ENCODE measurements around the gene VSIG2.

VSIG2 gene

GRCh38 chr11:124732230-124732629, 19.8 kb downstream of the VSIG2 start:
- TF ChIP-seq ZNF274 (IDR thresholded peaks at IDR 0.05; ENCODE audit: low read depth, low read length), result no peak
- H3K4me3 ChIP-seq (ENCODE audit: low read length), result no peak overlapping the region

DNA sequence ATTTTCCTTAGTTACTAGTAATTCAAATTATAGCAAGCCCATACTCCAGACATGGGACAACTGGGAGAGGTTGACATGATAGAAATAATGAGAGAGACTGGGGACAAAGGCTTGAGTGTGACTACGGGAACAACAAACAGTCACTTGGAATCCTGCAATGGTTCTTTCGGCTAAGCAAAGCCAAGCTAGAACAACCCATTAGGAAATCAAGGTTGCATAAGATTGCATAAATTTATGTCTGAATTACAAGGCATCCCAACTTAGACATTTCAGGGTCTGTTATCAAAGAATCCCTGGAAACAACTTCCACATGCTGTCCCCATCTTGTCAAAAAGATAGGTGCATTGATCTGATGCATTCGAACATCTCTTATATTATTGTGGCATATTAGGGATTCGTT, 22.5 kb downstream of the VSIG2 start:
- no peak overlapping the region for H3K4me3 ChIP-seq (ENCODE audit: low read length)
- TF ChIP-seq ZNF274 (IDR thresholded peaks at IDR 0.05; ENCODE audit: low read depth, low read length), result no peak

DNA sequence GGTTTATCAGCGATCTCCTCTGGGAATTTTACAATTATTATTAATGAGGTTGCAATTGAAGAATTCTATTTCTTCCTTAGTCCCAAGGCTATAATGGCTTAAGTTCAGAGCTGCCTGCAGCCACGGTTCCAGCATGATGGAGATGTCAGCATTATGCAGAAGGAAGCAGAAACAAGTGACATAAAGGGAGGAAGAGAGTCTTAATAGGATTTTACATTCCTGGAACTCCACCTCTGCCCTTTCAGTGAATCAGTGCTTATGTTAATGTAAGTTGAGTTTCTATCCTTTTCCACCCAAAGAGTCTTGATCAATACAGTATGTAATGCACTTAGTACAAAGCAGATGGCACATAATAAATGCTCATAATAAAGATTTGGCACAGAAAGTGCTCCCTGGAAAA, 23.9 kb downstream of the VSIG2 start:
- no peak for TF ChIP-seq ZNF274 (IDR thresholded peaks at IDR 0.05; ENCODE audit: low read depth, low read length)
- H3K4me3 ChIP-seq (ENCODE audit: low read length), result no peak overlapping the region

GRCh38 chr11:124727474-124727873, 24.6 kb downstream of the VSIG2 start:
- no peak overlapping the region for H3K4me3 ChIP-seq (ENCODE audit: low read length)
- no peak for TF ChIP-seq ZNF274 (IDR thresholded peaks at IDR 0.05; ENCODE audit: low read depth, low read length)

DNA sequence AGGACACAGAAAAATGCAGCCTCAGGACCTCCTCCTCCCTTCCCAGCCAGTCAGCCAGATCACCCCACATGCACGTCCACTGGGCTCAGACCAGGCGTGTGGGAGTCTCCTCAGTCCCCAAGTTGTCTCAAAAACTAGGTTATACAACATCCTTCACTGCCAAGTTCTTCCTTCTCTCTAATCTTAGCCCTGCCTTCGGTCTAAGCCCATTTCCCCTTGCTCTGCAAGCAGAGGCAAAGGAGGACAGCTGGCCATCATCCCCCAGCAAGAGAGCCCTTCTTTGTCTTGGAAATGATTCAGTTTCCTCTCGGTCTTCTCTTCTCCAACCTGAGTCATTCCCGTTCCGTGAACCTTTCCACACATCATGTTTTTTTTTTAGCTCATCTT, 26.3 kb downstream of the VSIG2 start:
- H3K4me3 ChIP-seq (ENCODE audit: low read length), result no peak overlapping the region; the same call in 1 of the 2 replicates
- TF ChIP-seq ZNF274 (IDR thresholded peaks at IDR 0.05; ENCODE audit: low read depth, low read length), result no peak

- H3K4me3 ChIP-seq (ENCODE audit: low read length), result peak overlapping the region; percentile 23; the same call in 1 of the 2 replicates
- no peak for TF ChIP-seq ZNF274 (IDR thresholded peaks at IDR 0.05; ENCODE audit: low read depth, low read length)
Observed at GRCh38 chr11:124724979-124725718, 26.9 kb downstream of the VSIG2 start.

DNA sequence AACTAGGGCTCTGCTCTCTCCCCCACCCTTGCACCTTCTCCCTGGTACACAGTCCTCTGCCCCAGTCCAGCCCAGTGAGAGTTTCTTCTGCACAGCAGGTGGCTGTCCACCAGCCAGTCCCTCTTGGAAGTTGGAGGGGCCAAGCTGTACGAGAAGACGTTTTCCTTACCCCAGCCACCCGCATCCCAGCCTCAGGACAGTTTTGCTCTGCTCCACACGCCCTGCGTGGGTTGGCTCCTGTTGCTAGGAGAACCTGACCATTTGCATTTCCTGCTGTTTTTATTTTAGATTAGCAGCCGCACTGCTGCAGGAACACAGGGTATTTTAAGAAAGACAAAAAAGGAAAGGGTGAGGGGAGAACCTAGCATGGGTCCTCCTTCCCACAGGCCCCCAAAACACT, 29.9 kb downstream of the VSIG2 start:
- TF ChIP-seq ZNF274 (IDR thresholded peaks at IDR 0.05; ENCODE audit: low read depth, low read length), result no peak
- no peak overlapping the region for H3K4me3 ChIP-seq (ENCODE audit: low read length)

DNA sequence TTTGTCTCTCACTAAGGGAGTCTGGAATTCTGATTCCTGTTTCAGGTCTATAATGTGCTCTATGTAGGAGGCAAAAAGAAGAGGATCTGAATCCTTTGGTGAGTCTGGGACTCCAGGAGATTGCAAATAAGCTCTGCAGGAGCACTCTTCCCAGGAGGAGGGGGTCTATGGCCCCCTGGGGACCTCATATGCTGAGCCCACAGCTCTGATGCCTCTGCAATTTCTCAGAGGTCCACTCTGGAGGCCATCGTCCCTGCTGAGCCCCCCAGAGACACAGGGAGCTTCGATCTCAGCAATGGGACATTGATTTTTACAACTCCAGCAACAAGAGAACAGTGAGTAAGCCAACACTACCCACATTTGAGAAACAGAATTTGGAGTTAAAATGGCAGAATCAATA, 32.5 kb downstream of the VSIG2 start:
- H3K4me3 ChIP-seq (ENCODE audit: low read length), result no peak overlapping the region
- no peak for TF ChIP-seq ZNF274 (IDR thresholded peaks at IDR 0.05; ENCODE audit: low read depth, low read length)

GRCh38 chr11:124718801-124719200, 33.3 kb downstream of the VSIG2 start:
- H3K4me3 ChIP-seq (ENCODE audit: low read length), result no peak overlapping the region
- TF ChIP-seq ZNF274 (IDR thresholded peaks at IDR 0.05; ENCODE audit: low read depth, low read length), result no peak

- no peak for TF ChIP-seq ZNF274 (IDR thresholded peaks at IDR 0.05; ENCODE audit: low read depth, low read length)
- H3K4me3 ChIP-seq (ENCODE audit: low read length), result peak overlapping the region; percentile 29; the same call in 1 of the 2 replicates
Observed at GRCh38 chr11:124717786-124718651, 34.0 kb downstream of the VSIG2 start.

GRCh38 chr11:124717421-124717785, 34.7 kb downstream of the VSIG2 start:
- H3K4me3 ChIP-seq (ENCODE audit: low read length), result peak overlapping the region; percentile 29; the same call in 1 of the 2 replicates
- TF ChIP-seq ZNF274 (IDR thresholded peaks at IDR 0.05; ENCODE audit: low read depth, low read length), result no peak

- no peak overlapping the region for H3K4me3 ChIP-seq (ENCODE audit: low read length)
- TF ChIP-seq ZNF274 (IDR thresholded peaks at IDR 0.05; ENCODE audit: low read depth, low read length), result no peak
Observed at GRCh38 chr11:124716591-124716990, 35.5 kb downstream of the VSIG2 start.

DNA sequence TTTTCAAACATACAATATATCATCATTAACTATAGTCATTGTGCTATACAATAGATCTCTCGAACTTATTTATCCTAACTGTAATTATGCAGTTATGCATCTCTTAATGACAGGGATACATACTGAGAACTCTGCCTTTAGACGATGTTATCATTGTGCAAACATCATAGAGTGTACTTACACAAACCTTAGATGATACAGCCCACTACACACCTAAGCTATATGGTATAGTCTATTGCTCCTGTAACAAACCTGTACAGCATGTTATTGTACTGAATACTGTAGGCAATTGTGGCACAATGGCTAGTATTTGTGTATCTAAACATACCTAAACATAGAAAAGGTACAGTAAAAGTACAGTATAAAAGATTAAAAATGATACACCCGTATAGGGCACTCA, 39.7 kb downstream of the VSIG2 start:
- no peak overlapping the region for H3K4me3 ChIP-seq (ENCODE audit: low read length)
- TF ChIP-seq ZNF274 (IDR thresholded peaks at IDR 0.05; ENCODE audit: low read depth, low read length), result no peak

DNA sequence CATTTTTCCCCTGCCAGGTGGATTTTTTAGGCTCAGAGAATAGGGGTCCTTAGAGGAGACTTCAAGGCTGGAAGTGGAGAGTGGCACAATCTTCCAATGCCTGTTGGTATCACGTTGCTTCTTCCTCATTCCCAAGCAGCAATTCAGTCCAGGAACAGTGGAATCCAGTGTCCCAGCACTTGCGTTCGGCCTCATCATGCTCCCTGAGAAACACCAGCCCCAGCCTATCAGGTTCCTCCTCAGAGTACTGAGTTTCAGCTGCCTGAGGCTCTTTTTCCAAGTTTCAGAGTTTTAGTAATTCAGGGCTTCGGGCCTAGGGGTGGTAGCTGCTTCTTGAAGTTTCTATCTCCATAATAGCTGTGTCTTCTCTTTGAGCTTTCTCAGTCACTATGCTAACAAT, 44.2 kb downstream of the VSIG2 start:
- no peak for TF ChIP-seq ZNF274 (IDR thresholded peaks at IDR 0.05; ENCODE audit: low read depth, low read length)
- H3K4me3 ChIP-seq (ENCODE audit: low read length), result no peak overlapping the region

- TF ChIP-seq ZNF274 (IDR thresholded peaks at IDR 0.05; ENCODE audit: low read depth, low read length), result no peak
- H3K4me3 ChIP-seq (ENCODE audit: low read length), result no peak overlapping the region
Observed at GRCh38 chr11:124700028-124700427, 52.0 kb downstream of the VSIG2 start.

Measured in GM08714 (cell line).